Fibroblast of lung (primary cell): Measurements from ENCODE around the gene PAFAH1B1. TPM values are rescaled to one million over a fixed set of nuclear protein-coding genes. Genes with fewer than 3 reads are reported as not detected.

Experiments used
- DNase-seq, 2 donors: peaks; one replicate each; pipeline versions ENCODE4 v3.0.0 to v3.0.0-alpha.2; 2010; ENCODE audit warnings: low read depth in 2 of 2
- H2AFZ ChIP-seq: 2 replicates; pipeline ENCODE4 v1.5.1; 2012; ENCODE audit warnings: low read length, control low read depth, inconsistent platforms
- H3K27ac ChIP-seq: 2 replicates; pipeline ENCODE4 v1.5.1; 2011; ENCODE audit warnings: low read length, control low read depth; ENCODE audit not compliant: insufficient read depth
- H3K27me3 ChIP-seq: 2 replicates; pipeline ENCODE4 v1.5.1; 2011; ENCODE audit warnings: mild to moderate bottlenecking, low read length; ENCODE audit not compliant: control insufficient read depth, insufficient read depth
- H3K36me3 ChIP-seq: 2 replicates; pipeline ENCODE4 v1.5.1; 2011; ENCODE audit warnings: low read length; ENCODE audit not compliant: control insufficient read depth, insufficient read depth
- H3K4me1 ChIP-seq: 2 replicates; pipeline ENCODE4 v1.5.1; 2011; ENCODE audit warnings: low read length; ENCODE audit not compliant: control insufficient read depth, insufficient read depth; ENCODE audit errors: extremely low read depth
- H3K4me2 ChIP-seq: 2 replicates; pipeline ENCODE4 v1.5.1; 2011; ENCODE audit warnings: low read length, control low read depth; ENCODE audit not compliant: insufficient read depth; ENCODE audit errors: extremely low read depth
- H3K4me3 ChIP-seq, 4 experiments: fragments of 200-600 bp in 1 of 4; sonication (generic) in 1 of 4; replicated peaks in 1 of 4; 2 replicates each; pipeline ENCODE4 v1.5.1; 2011 to 2016; ENCODE audit warnings: low read length in 4 of 4, low read depth in 3 of 4, mild to moderate bottlenecking in 3 of 4, control low read depth in 2 of 4, inconsistent platforms in 1 of 4, mixed read lengths in 1 of 4; ENCODE audit not compliant: insufficient read depth in 1 of 4; ENCODE audit errors: control extremely low read depth in 1 of 4
- H3K79me2 ChIP-seq: 2 replicates; pipeline ENCODE4 v1.5.1; 2012; ENCODE audit warnings: mild to moderate bottlenecking, low read length, inconsistent platforms; ENCODE audit not compliant: control insufficient read depth, insufficient read depth
- H3K9ac ChIP-seq: 2 replicates; pipeline ENCODE4 v1.5.1; 2011; ENCODE audit warnings: mild to moderate bottlenecking, low read length, control low read depth; ENCODE audit not compliant: insufficient read depth
- H3K9me3 ChIP-seq: 2 replicates; pipeline ENCODE4 v1.5.1; 2012; ENCODE audit warnings: low read depth, low read length; ENCODE audit not compliant: control insufficient read depth, insufficient read depth
- H4K20me1 ChIP-seq: 2 replicates; pipeline ENCODE4 v1.5.1; 2011; ENCODE audit warnings: low read length; ENCODE audit not compliant: control insufficient read depth, insufficient read depth; ENCODE audit errors: extremely low read depth
- CTCF ChIP-seq, 2 donors: IDR thresholded peaks in 1 of 2; conservative IDR thresholded peaks in 1 of 2; 1 replicate in 1 of 2; 2 replicates in 1 of 2; pipeline ENCODE4 v1.5.1; 2011 to 2012; ENCODE audit warnings: low read length in 2 of 2, control low read depth in 1 of 2, inconsistent platforms in 1 of 2, low read depth in 1 of 2, mild to moderate bottlenecking in 1 of 2
- EZH2 ChIP-seq: IDR thresholded peaks from 2 replicates; pipeline ENCODE4 v1.5.1; 2012; ENCODE audit warnings: low read length, control low read depth, mild to moderate bottlenecking; ENCODE audit errors: missing control alignments
- polyA plus RNA-seq, 2 donors: library from polyadenylated mRNA; depleted of rRNA in 1 of 2; stranded (reverse) in 1 of 2; unstranded in 1 of 2; fragments of >200 nt; gene quantifications; 2 replicates each; pipeline ENCODE4 v1.2.1, GENCODE V29; 2011 to 2012; ENCODE audit warnings: missing spikeins in 1 of 2
- total RNA-seq: library from RNA; depleted of rRNA; stranded (reverse); fragments of >200 nt; gene quantifications from 2 replicates; pipeline ENCODE4 v1.2.1, GENCODE V29; 2014

The PAFAH1B1 gene
- total and polyA plus RNA-seq, 2 donors (not counting 1 experiment from before 2014, with no cell fraction given) = 107 to 108 TPM

- H4K20me1 ChIP-seq = peaks cover 3% of the 10 kb centered on the region
- H3K9me3 ChIP-seq = no peaks in the 10 kb centered on the region
- TF ChIP-seq EZH2 (no peak), CTCF (conservative IDR thresholded peaks at IDR 0.05 in 1 of 2, IDR thresholded peaks at IDR 0.05 in 1 of 2; ENCODE audit: low read depth in 1 of 2, low read length in 2 of 2) (no peak)
- H3K9ac ChIP-seq = no peak overlapping the region
- H3K79me2 ChIP-seq = peaks cover 43% of the 10 kb centered on the region
- H3K36me3 ChIP-seq = peaks cover 19% of the 10 kb centered on the region
- H2AFZ ChIP-seq = no peak overlapping the region
- no peak for DNase-seq
- H3K4me3 ChIP-seq = no peak overlapping the region
- H3K4me2 ChIP-seq = no peak overlapping the region
- peaks cover 12% of the 10 kb centered on the region for H3K4me1 ChIP-seq
- no peaks in the 10 kb centered on the region for H3K27me3 ChIP-seq
- H3K27ac ChIP-seq = no peak overlapping the region
Measured at GRCh38 chr17:2703181-2703580, 109.7 kb downstream of the PAFAH1B1 start.

- H3K4me3 ChIP-seq = no peak overlapping the region
- no peak overlapping the region for H3K9ac ChIP-seq
- H3K9me3 ChIP-seq = no peaks in the 10 kb centered on the region
- no peak for DNase-seq
- no peak overlapping the region for H3K4me2 ChIP-seq
- peaks cover 16% of the 10 kb centered on the region for H3K36me3 ChIP-seq
- H2AFZ ChIP-seq = no peak overlapping the region
- peaks cover 12% of the 10 kb centered on the region for H3K4me1 ChIP-seq
- H4K20me1 ChIP-seq = peaks cover 3% of the 10 kb centered on the region
- peaks cover 47% of the 10 kb centered on the region for H3K79me2 ChIP-seq
- H3K27ac ChIP-seq = no peak overlapping the region
- no peak for TF ChIP-seq EZH2
- no peak for TF ChIP-seq CTCF (conservative IDR thresholded peaks at IDR 0.05 in 1 of 2, IDR thresholded peaks at IDR 0.05 in 1 of 2; ENCODE audit: low read depth in 1 of 2, low read length in 2 of 2)
- no peaks in the 10 kb centered on the region for H3K27me3 ChIP-seq
Measured at GRCh38 chr17:2703606-2704005, 110.2 kb downstream of the PAFAH1B1 start.

- Histone ChIP-seq H3K9me3 (no peaks in the 10 kb centered on the region), H3K4me2 (no peak overlapping the region), H3K4me3 (no peak overlapping the region), H3K4me1 (peaks cover 12% of the 10 kb centered on the region), H3K27me3 (no peaks in the 10 kb centered on the region), H3K9ac (no peak overlapping the region), H4K20me1 (peaks cover 3% of the 10 kb centered on the region), H3K36me3 (peaks cover 14% of the 10 kb centered on the region), H2AFZ (no peak overlapping the region), H3K27ac (no peak overlapping the region), H3K79me2 (peaks cover 53% of the 10 kb centered on the region)
- TF ChIP-seq EZH2 = no peak
- TF ChIP-seq CTCF (conservative IDR thresholded peaks at IDR 0.05 in 1 of 2, IDR thresholded peaks at IDR 0.05 in 1 of 2; ENCODE audit: low read depth in 1 of 2, low read length in 2 of 2) = no peak
- DNase-seq = no peak
Measured at GRCh38 chr17:2704031-2704889, 110.8 kb downstream of the PAFAH1B1 start.
